GM18517 (cell line): Measurements from ENCODE around the gene LZTS3.

Source experiments
- ATAC-seq: cut with Tn5 transposase; IDR thresholded peaks from one replicate; pipeline ENCODE4 v1.9.1; 2021; ENCODE audit warnings: mild to moderate bottlenecking, moderate library complexity; ENCODE audit not compliant: unreplicated experiment

Gene LZTS3

GRCh38 chr20:3116341-3116740, 57.0 kb downstream of the LZTS3 start:
- no peak for ATAC-seq

DNA sequence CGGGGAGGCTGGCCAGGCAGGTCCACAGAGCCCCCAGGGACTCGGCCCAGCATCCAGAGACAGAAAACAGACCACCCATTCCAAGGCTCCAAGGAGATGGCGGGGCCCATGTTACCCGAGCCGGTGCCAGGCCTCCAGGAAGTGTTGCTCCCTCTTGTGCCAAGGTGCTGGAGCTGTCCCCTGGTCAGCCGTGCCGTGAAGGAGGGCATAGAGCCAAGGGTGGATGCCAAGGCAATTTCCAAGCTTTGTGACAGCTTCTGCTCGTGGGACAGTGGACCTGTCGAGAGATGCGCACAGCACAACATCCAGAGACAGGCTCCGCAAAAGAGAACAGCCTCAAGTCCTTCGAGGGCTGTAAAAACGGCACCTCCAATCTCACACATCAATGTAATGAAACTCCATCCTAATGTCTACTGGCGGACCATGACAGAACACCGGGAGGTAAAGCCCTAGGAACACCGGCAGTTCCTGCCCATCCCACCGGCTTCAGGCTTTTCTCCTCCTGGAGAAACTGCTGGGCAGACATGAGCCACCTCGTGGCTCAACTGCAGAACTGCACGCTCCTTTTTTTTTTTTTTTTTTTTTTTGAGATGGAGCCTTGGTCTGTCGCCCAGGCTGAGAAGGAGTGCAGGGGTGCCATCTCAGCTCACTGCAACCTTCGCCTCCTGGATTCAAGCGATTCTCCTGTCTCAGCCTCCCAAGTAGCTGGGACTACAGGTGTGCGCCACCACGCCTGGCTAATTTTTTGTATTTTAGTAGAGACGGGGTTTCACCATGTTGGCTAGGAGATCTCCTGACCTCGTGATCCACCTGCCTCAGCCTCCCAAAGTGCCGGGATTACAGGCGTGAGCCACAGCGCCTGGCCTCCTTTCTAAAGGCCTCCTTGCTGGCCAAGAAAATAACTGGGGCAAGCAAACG, 57.9 kb downstream of the LZTS3 start:
- no peak for ATAC-seq
